ENCODE results near the gene RACGAP1.

DNA sequence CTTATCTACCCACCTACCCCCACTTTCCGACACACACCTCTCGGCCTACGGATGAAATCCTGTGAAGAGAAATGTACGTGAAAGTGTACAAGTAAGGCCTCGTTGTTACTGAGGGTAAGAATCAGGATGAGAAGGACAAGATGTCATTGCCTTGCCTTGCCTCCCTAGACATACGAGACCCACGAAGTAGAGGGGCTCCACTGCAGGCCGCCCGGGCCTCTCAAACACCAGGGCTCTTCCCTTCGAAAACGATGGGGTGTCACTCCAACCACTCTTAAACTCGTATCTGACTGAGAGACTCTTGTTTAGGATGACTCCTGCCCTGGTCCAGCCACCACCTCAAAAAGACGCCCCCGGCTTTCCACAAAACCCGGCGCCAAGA, 498 bp downstream of the RACGAP1 start:
- TF ChIP-seq, protein P1, sequence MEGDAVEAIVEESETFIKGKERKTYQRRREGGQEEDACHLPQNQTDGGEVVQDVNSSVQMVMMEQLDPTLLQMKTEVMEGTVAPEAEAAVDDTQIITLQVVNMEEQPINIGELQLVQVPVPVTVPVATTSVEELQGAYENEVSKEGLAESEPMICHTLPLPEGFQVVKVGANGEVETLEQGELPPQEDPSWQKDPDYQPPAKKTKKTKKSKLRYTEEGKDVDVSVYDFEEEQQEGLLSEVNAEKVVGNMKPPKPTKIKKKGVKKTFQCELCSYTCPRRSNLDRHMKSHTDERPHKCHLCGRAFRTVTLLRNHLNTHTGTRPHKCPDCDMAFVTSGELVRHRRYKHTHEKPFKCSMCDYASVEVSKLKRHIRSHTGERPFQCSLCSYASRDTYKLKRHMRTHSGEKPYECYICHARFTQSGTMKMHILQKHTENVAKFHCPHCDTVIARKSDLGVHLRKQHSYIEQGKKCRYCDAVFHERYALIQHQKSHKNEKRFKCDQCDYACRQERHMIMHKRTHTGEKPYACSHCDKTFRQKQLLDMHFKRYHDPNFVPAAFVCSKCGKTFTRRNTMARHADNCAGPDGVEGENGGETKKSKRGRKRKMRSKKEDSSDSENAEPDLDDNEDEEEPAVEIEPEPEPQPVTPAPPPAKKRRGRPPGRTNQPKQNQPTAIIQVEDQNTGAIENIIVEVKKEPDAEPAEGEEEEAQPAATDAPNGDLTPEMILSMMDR (IDR thresholded peaks at IDR 0.05): no peak
- TF ChIP-seq POLR2A (IDR thresholded peaks at IDR 0.05) (no peak), POLR2AphosphoS5 (IDR thresholded peaks at IDR 0.05) (no peak), EP300 (IDR thresholded peaks at IDR 0.05) (no peak)

Data from gastroesophageal sphincter (tissue), 3 donors.